Suppressor macrophage treated with lipopolysaccharide for 4 hours (primary cell): ENCODE data around the gene ZNF775.

Experiments
- DNase-seq: peaks from one replicate; pipeline ENCODE4 v3.0.0-alpha.2; 2020

ZNF775 gene

DNA sequence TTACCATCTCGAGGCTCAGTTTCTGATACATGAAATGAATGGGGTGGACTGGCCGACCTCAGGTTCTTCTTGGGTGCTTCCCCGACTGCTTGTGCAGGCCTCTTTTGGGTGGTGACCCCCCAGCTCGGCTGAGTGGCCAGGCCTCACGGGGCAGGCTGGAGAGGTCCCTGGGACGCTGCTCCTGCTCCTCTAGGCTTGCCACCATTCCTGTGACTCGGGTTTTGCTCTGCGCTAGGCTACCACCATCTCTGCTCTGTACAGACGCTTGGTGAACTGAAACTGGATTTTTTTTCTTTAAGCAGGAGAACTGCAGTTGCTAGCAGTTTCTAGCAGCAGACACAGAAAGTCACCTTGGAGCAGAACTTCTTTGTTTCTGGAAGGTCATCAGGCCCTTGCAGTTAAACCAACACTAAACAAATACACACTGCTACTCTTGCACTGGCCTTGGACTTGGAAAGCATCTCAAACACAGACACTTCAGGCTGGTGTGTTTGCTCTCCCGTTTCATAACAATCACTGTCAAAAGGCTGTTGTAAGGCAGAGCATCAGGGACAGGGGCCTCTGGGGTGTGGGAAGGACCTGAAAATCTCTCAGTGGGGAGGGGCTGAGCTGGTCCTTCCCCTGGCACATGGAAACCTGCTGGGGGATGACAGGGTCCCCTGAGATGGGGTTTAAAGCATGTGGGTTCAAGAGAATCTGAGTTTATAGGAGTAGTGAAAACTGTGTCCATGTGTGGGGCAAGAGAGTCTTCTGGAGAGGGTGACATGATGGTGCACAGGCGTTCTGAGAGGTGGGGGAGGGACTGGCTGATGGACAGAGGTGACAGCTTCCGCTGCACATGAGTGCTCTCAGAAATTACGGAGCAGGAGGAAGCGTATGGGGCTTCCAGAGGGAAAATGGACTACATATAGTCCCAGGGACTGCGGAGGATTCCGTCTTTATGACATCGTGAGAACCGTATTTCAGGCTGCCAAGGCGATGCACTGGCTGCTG is 36.3 kb downstream of the ZNF775 start:
- DNase-seq = no peak

DNA sequence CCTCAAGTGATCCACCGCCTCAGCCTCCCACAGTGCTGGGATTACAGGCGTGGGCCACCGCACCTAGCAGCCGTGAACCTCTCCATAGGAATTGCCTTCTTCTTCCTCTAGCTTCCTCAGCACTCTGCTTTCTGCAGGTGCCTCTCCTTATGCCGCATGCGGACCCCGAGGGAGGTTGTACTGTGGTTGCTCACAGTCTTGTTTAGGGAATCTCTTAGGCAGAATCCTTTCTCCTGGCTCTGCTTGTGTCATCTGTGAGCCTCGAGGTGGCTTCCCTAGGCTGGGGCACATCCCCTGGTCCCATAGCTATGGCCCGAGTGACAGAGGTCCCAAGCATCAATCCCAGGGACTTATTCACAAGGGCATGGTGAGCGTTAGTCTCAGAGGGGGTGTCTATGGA is 38.1 kb downstream of the ZNF775 start:
- DNase-seq = no peak

DNA sequence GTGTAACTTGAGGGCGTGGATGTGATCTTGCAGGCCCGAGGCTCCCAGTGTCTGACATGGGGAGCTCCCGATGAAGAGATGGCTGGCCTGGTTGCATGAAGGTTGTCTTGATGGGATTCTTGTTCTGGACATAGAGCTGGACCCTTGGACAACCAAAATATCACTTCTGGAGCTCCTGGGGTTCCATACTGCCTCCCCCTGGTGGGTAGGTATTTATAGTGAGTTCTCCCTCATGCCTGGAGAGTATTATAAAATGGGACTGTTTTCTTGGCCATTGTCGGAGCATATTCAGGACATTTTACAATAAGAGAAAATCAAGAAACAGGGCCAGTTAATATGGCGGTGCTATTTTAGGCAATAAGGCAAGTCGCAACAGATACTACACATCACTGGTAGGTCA is 38.7 kb downstream of the ZNF775 start:
- DNase-seq = no peak

DNA sequence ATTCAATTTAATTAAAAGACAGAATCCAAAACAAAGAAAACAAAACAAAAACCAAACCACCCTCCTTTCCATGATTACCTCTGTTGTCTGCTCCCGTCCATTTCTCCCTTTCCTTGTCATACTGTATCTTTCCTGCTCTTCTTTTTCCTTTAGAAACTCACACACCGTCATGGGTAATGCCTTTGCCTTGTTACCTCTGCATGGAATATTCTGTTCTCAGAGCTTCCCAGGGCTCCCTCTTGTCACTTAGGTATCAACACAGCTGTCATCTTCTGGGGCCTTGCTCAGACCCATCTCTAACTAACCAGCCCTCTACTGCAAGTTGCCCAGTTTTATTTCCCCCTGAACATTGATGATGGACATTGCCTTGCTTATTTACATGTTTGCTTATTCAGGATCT is 41.1 kb downstream of the ZNF775 start:
- DNase-seq = no peak

DNA sequence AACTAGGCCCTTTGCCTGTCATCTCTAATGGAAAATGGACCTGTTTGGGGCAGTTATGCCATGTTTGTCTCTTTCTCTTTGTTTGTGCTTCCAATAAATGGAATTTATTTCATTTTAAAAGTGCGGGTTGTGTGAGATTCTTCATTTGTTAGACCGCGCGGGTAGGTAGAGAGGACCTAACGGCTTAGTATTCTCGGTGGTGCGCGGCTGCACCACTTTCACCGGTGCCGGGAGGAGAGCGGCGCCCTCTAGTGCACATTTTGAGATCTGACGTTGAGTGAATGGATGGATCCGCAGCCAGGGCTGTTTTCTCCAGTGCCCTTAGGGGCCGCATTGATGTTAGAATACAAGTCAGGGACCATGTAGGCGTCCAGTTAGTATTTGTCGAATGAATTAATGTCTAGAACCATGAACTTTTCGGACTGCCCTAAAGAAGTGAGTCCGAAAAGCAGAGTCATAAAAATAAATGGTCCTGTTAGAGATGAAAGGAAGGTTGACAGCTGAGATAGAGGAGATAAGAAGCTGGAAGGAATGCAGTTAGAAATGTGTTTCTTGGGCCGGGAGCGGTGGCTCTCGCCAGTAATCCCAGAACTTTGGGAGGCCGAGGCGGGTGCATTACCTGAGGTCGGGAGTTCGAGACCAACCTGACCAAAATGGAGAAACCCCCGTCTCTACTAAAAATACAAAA is 42.0 kb downstream of the ZNF775 start:
- DNase-seq = peak; percentile 84

DNA sequence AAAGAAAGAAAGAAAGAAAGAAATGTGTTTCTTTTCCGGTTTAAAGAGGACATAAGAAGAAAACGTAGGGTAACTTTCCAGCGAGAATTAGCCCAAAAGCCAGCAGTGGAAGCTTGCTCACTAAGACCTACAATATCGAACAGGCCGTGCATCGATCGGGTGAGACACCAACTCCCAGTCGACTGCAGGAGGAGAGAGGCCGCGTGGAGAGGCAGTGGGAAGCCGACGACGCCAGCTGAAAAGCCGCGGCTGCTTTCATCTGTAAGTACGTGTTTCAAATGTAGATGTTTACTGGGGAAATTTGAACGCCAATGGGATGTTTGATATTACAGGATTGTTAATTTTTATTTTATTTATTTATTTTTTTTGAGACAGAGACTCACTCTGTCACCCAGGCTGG is 42.7 kb downstream of the ZNF775 start:
- DNase-seq = no peak

DNA sequence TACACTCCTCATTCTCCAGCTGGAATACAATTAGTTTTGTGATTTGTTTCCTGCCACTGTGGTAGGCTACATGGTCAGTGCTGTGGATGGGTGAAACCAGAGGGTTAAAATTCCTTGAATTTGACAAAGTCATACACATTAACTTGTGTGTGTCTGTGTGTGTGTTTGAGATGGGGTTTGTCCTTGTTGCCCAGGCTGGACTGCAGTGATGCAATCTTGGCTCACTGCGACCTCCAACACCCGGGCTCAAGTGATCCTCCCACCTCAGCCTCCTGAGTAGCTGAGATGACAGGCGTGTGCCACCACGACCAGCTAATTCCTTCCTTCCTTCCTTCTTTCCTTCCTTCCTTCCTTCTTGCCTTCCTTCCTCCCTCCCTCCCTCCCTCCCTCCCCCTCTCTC is 46.5 kb downstream of the ZNF775 start:
- no peak for DNase-seq

DNA sequence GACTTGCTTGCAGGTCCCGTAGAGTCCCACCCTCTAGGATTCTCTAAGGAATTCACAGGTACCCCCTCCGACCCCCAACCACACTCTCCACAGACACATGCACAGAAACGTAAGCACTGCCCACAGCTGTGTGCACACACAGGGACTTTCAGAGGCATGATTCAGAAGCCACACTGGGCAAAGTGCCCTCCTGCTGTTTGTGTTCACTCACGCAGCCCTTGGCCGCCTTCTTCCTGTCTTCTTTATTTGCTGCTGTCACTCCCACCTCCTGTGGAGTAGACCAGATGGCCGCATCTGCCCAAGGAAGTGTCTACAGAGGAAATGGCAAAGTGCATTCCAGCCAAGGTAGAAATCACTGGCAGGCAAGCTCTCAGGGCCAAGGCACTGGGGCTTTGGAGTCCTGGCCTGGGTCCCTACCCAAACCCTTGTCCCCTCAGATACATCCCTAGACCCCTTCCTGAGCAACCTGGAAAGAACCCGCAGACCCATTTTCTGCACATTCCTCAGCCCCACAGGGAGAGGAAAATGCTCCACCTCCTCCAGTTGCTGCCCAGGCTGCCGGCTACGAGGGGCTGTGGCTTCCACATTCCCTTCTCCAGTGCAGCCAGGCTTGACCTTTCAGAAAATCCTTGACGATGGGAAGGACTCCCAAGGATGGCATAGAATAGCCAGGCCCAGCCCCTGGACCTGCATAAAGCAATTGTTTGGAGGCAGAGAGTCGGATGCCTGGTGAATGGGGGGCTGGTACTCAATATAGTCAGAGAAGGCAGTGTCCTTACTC is 49.7 kb downstream of the ZNF775 start:
- peak; percentile 86 for DNase-seq

DNA sequence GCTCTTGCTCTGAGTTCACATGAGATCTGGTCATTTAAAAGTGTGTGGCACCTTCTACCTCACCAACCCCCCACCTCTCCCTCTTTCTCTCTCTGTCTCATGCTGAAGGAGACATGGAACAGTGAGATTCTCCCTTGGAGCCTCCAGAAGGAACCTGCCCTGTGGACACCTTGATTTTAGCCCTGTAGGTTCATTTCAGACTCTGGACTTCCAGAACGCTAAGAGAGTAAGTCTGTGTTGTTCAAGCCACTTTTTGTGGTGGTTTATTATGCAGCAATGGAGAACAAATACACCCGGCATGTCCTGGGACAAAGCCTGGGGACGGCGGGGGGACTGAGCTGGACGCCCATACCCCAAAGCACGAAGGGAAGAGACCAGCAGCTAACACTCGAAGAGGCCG is 50.6 kb downstream of the ZNF775 start:
- no peak for DNase-seq

DNA sequence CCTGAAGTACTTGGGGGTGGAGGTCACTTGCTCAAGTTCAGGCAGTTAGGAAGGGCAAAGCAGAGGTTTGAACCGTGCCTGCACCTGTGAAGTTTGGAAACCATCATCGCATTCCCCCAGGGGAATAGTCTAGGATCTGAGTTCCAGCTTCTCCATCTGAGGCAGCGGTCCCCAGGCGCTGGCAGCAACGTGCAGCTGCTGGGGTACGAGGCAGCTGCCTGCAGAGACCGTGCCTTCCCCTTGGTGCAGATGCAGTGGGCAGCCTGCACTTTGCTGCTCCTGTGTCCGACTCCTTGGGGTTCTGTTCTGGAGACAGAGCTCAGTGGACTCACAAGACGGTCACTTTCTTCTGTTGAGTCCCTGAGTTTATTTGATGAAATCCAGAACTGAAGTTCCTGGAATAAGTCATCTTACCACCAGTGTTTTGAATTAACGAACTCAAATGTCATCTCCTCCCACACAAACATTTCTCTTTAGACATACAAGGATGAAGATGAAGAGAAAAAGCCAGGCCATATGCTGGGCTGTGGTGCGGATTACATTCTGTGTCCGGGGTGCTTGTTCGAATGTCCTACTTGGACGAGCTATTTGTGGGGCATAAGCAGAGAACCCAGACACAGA is 51.4 kb downstream of the ZNF775 start:
- DNase-seq = no peak

DNA sequence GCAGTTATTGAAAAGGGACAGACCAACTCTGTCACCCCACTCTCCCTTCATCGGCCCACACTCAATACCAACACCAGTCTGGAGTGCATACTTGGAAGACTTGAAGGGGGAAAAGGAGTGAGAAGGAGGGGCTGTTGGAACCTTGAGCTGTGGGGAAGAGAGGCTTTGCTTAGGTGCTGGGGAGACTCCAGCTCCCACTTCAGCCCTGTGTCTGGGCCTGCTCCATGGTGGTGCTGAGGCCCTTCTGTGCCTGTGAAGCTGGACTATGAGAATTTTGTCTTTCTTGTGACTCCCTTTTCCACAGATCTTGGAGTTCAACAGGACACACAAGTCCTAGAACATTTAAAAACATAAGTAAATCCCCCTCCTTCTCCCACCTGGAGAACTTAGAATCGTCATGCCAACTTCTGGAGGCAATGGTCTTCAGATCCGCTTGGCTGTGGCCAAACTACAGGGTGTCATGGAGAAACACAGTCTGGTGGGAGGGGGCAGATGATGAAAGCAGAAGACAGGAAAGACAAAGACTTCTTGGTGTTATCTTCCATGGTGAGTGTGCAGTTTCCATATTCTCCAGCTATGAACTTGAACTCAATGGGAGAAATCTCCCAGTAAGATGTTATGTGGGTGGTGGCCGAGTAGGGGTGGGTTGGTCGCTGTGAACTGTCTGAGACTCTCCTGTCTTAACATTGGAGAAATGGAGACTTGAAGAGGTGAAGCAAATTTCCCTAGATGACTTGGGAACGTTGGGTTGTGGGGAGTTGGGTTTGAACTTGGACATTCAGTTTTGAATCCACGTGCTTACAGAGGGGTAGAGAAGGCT is 52.9 kb downstream of the ZNF775 start:
- DNase-seq = no peak

DNA sequence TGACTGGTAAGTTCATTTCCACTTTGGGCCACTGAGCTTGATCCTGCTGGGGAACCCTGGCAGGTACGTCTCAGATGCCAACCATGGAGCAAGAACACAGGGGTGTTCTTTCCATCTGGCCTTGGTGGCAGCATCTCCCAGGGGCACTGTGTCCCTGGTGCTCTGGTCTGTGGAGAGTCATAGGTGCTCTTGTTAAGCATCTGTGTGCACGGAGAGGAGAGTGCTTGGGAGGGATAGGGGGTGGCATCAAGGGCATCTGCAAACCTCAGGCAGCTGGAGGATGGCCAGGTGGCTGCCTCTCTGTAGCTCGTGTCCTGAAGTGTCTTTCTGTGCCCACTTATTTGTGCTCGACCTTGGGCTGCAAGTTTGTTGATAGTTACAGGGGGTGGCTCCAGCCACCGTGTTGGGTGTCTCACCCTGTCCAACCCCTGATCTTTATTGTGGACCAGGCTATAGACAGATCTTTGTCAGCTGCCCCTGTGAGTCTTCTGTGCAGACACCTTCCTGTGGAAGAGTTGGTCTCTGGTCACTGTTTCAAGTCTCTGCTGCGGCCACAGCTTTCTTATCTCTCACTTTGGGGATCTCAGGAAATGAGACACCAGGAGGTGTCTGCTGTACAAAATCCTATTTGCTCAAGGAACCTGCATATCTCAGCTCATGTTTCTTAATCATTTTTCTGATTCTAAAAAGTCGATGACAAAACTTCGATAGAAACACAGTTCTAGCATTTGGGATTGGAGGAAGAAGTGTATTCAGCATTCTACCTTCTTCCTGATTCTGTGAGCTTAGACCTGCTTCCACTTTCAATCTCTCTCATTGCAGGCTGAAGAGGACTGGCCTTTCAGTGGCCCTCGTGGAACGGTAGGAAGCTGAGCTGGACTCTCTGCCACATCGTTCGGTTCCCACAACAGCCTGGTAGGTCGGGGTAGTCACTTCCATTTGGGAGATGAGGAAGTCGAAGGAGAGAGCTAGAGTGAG is 54.1 kb downstream of the ZNF775 start:
- DNase-seq = peak; percentile 94

DNA sequence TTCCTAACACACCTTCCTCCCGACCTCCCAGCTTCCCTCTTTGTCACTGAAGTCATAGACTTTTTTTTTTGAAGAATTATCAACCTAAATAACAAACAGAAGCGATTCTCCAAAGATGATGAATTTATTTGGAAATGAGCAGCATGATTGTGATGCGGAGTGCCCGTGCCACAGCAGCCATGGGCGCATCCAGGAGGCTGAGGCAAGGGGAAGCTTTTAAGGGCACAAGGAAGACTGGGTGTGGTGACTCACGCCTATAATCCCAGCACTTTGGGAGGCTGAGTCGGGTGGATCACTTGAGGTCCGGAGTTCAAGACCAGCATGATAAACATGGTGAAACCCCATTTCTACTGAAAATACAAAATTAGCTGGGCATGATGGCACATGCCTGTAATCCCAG is 55.1 kb downstream of the ZNF775 start:
- DNase-seq = no peak

DNA sequence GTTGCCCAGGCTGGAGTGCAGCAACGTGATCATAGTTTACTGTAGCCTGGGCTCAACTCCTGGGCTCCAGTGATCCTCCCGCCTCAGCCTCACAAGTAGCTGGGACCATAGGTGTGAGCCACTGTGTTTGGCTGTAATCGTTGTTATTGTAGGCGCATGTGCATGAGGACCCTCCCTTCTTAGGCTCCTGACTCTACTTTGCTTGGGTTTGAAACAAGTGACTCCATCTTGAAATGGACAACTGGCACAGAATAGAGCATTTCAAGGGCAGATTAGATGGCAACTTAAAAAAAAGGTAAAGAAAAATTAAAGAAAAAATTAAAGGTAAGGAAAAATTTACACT is 55.9 kb downstream of the ZNF775 start:
- DNase-seq = no peak

DNA sequence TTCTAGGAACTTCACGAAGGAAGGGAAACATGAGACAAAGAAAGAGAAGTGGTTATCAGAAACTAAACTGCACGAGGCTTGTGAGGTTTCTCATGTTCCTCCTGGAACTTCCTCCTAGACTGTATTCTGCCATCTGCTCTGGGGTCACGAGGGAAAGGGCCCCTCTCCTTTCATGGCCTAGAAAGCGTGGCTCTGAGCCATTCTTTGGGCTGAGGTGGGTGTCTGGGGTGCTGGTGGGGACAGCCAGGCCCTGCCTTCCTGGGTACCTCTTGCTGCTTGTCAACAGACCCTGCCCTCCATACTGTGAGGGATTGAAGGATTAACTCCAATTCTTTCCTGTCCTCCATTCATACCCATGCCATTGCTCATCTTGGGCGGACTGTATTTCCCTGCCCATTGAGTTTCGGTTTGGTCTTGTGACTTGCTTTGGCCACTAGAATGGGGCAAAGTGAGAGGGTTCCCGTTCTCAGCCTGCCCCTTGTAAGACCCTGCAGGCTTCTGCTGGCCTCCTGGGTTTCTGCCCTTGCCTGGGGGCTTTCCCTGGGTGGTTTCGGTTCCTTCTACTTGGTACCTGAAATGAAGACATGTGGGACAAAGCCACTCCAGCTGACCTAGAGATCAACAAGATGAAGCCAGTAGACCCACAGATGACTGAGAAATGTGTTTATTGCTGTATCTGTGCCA is 56.4 kb downstream of the ZNF775 start:
- peak; percentile 86 for DNase-seq

DNA sequence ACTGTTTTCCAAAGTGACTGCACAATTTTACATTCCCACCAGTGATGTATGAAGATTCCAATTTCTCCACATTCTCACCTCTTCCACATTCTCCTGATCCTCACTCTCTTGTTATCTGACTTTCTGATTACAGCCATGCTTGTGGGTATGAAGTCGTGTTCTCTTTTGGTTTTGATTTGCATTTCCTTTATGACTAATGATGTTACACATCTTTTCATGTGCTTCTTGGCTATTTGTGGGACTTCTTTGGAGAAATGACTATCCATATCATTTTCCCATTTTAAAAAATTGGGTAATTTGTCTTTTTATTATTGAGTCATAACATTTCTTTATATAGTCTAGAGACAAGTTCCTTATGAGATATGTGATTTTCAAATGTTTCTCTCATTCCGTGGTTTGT is 60.8 kb downstream of the ZNF775 start:
- DNase-seq = peak; percentile 90

DNA sequence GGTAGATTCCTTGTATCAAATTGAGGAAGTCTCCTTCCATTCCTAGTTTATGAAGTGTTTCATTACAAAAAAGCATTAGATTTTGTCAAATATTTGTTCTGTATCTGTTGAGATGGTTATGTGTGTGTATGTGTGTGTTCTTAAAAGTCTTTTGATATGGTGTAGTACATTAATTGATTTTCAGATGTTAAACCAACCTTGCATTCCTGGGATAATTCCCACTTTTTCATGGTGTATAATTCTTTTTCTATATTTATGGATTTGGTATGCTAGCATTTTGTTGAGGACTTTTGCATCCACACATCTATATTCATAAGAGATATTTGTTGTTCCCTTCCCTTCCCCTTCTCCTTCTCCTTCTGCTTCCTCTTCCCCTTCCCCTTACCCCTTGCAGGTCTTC is 62.4 kb downstream of the ZNF775 start:
- no peak for DNase-seq

DNA sequence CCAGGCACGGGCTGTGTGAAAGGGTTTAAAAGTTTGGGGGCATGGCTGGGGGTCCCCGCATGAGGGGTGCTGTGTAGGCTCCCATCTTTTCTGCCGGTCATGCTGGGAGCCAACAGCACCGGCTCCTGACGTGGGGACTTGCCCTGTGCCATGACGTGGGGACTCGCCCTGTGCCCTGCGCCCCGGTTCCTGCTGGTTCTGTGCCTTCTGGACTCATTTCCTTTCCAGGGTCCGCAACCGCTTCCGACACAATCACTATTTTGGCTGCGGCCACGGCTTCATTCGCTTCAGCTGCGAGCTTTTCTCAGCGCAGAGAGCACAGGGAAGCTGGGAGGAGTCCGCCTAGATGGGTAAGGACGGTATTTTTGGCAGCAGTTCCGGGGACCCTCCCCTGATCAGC is 63.7 kb downstream of the ZNF775 start:
- DNase-seq = no peak

DNA sequence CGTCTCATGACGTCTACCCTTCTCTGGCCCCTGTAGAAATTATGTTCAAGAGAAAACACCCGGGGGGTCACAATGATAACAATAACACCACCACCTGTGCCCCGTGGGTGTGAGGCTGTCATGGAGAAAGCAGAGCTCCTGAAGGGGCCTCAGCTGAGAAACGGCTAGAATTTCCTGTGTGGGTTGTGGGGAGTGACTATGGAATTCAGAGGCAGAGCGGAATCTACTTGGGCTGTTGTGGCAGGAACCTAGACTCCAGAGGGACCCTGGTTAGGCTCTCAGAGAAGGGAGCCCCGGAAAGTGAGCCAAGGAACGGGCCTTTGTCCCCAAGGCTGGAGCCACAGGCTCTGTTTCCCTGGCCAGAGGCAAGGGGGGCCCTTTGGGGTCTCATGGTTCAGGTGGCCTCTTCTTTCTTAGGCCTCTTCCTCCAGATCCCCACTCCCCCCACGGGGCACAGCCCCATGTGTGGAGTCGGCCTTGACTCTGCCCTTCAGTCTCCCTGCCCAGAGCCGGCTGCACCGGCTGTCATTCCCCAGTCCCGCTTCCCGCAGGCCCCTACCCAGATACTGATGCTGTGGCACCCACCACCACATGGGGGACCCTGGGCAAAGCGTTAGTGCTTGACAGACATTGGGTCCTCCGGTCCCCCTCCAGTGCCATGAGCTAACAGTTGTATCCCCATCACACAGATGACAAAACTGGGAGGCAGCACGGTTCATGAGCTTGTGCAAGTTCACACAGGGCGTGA is 64.8 kb downstream of the ZNF775 start:
- no peak for DNase-seq
